HL-60 (cell line): ENCODE data around the gene TRIM36.

Experiments
- DNase-seq, 2 experiments: peaks; one replicate each; pipeline ENCODE4 v3.0.0-alpha.2; 2010 to 2020; ENCODE audit warnings: low read depth in 1 of 2, low spot score in 1 of 2
- H3K27ac ChIP-seq: fragments of 250-450 bp; sonication (Bioruptor Pico); replicated peaks from 2 replicates; pipeline ENCODE4 v1.5.1; 2020; ENCODE audit warnings: mild to moderate bottlenecking, moderate library complexity
- H3K27me3 ChIP-seq: fragments of 250-450 bp; sonication (Bioruptor Pico); 2 replicates; pipeline ENCODE4 v1.5.1; 2021; ENCODE audit warnings: mild to moderate bottlenecking, moderate library complexity; ENCODE audit not compliant: insufficient read depth, poor library complexity, severe bottlenecking
- H3K4me3 ChIP-seq: replicated peaks from 2 replicates; pipeline ENCODE4 v1.5.1; 2011; ENCODE audit warnings: mild to moderate bottlenecking, control low read depth, low read length; ENCODE audit not compliant: insufficient read depth
- CTCF ChIP-seq: IDR thresholded peaks from one replicate; pipeline ENCODE4 v1.5.1; 2011; ENCODE audit warnings: low read length, control low read depth, inconsistent platforms; ENCODE audit not compliant: insufficient read depth
- GABPA ChIP-seq: IDR thresholded peaks from 2 replicates; pipeline ENCODE4 v1.6.1; 2012; ENCODE audit warnings: low read depth
- POLR2AphosphoS5 ChIP-seq: IDR thresholded peaks from 2 replicates; pipeline ENCODE4 v1.6.1; 2012; ENCODE audit warnings: low read depth
- REST ChIP-seq: IDR thresholded peaks from 2 replicates; pipeline ENCODE4 v1.6.1; 2012; ENCODE audit warnings: low read depth; ENCODE audit not compliant: insufficient replicate concordance
- SPI1 ChIP-seq: IDR thresholded peaks from 2 replicates; pipeline ENCODE4 v1.6.1; 2012; ENCODE audit warnings: low read depth, mild to moderate bottlenecking, borderline replicate concordance

The TRIM36 gene

GRCh38 chr5:115124741-115125140, 45.0 kb downstream of the TRIM36 start:
- Histone ChIP-seq H3K4me3 (no peak overlapping the region), H3K27ac (no peak overlapping the region), H3K27me3 (no peaks in the 10 kb centered on the region)
- no peak for TF ChIP-seq REST
- no peak for TF ChIP-seq SPI1
- no peak for TF ChIP-seq CTCF
- no peak for TF ChIP-seq GABPA
- TF ChIP-seq POLR2AphosphoS5: no peak
- DNase-seq: no peak

GRCh38 chr5:115116001-115116400, 53.7 kb downstream of the TRIM36 start:
- H3K4me3 ChIP-seq: no peak overlapping the region
- no peak for TF ChIP-seq REST
- TF ChIP-seq SPI1: no peak
- TF ChIP-seq GABPA: no peak
- no peak for TF ChIP-seq CTCF
- TF ChIP-seq POLR2AphosphoS5: no peak
- no peaks in the 10 kb centered on the region for H3K27me3 ChIP-seq
- H3K27ac ChIP-seq: no peak overlapping the region
- no peak for DNase-seq

GRCh38 chr5:115109840-115110239, 59.9 kb downstream of the TRIM36 start:
- H3K4me3 ChIP-seq: no peak overlapping the region
- no peak overlapping the region for H3K27ac ChIP-seq
- no peaks in the 10 kb centered on the region for H3K27me3 ChIP-seq
- DNase-seq: no peak
- TF ChIP-seq CTCF (no peak), POLR2AphosphoS5 (no peak), SPI1 (no peak), GABPA (no peak), REST (no peak)
